ENCODE results near the gene LPP.

The LPP gene

DNA sequence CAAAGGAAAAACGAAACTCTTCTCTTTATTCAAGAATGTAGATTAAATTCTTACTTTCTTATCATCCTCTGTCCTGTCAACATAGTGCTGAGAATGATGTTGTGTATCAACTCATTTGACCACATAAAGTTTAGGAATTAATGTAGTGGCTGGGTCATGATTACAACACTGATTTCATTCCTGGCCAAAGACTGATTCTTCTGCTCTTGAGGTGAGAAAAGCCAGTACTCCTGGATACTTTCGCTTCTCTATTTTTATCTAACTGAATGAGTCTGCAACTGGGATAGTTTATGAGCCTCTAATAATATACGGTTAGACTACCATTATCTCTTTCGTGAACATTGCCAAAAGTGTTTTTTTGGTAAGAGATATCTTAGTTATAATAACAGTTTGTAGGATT lies 173.0 kb downstream of the LPP start:
- no peak for TF ChIP-seq SIN3A (IDR thresholded peaks at IDR 0.05; ENCODE audit: borderline replicate concordance, insufficient read depth, low read length)
- no peak for TF ChIP-seq FOXP2 (optimal IDR thresholded peaks at IDR 0.05; ENCODE audit: borderline replicate concordance, extremely low read depth, extremely low read length, insufficient read depth)
- no peak for TF ChIP-seq TAF1 (IDR thresholded peaks at IDR 0.05; ENCODE audit: borderline replicate concordance, insufficient read depth, low read length)

DNA sequence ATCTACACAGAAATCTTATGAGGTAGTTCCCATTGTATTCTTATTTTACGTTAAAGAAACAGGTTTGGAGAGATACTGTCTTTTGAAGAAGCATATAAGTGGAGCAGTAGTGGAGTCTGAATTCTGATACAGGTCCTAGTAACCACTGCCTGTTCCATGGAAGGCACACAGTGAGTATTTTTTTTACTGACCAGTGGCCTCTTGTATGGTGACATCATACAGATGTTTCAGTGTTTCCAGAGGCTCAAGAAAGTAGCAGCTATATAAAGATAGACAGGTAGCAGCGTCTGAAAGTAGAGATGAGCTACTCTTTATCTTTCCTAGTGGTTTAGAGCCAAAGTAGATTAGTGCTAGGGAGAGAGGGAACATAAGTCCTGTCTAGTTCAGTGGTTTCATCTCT lies 173.5 kb downstream of the LPP start:
- TF ChIP-seq TAF1 (IDR thresholded peaks at IDR 0.05; ENCODE audit: borderline replicate concordance, insufficient read depth, low read length), result no peak
- no peak for TF ChIP-seq FOXP2 (optimal IDR thresholded peaks at IDR 0.05; ENCODE audit: borderline replicate concordance, extremely low read depth, extremely low read length, insufficient read depth)
- TF ChIP-seq, protein P1, sequence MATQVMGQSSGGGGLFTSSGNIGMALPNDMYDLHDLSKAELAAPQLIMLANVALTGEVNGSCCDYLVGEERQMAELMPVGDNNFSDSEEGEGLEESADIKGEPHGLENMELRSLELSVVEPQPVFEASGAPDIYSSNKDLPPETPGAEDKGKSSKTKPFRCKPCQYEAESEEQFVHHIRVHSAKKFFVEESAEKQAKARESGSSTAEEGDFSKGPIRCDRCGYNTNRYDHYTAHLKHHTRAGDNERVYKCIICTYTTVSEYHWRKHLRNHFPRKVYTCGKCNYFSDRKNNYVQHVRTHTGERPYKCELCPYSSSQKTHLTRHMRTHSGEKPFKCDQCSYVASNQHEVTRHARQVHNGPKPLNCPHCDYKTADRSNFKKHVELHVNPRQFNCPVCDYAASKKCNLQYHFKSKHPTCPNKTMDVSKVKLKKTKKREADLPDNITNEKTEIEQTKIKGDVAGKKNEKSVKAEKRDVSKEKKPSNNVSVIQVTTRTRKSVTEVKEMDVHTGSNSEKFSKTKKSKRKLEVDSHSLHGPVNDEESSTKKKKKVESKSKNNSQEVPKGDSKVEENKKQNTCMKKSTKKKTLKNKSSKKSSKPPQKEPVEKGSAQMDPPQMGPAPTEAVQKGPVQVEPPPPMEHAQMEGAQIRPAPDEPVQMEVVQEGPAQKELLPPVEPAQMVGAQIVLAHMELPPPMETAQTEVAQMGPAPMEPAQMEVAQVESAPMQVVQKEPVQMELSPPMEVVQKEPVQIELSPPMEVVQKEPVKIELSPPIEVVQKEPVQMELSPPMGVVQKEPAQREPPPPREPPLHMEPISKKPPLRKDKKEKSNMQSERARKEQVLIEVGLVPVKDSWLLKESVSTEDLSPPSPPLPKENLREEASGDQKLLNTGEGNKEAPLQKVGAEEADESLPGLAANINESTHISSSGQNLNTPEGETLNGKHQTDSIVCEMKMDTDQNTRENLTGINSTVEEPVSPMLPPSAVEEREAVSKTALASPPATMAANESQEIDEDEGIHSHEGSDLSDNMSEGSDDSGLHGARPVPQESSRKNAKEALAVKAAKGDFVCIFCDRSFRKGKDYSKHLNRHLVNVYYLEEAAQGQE (IDR thresholded peaks at IDR 0.05; ENCODE audit: insufficient read depth in 1 of 2, low read depth in 2 of 2, low read length in 2 of 2), result no peak
- no peak for TF ChIP-seq POLR2AphosphoS5 (IDR thresholded peaks at IDR 0.05; ENCODE audit: low read depth, low read length)
- TF ChIP-seq SIN3A (IDR thresholded peaks at IDR 0.05; ENCODE audit: borderline replicate concordance, insufficient read depth, low read length), result no peak

- TF ChIP-seq POLR2AphosphoS5 (IDR thresholded peaks at IDR 0.05; ENCODE audit: low read depth, low read length) (no peak), FOXP2 (optimal IDR thresholded peaks at IDR 0.05; ENCODE audit: borderline replicate concordance, extremely low read depth, extremely low read length, insufficient read depth) (no peak), SIN3A (IDR thresholded peaks at IDR 0.05; ENCODE audit: borderline replicate concordance, insufficient read depth, low read length) (no peak), TAF1 (IDR thresholded peaks at IDR 0.05; ENCODE audit: borderline replicate concordance, insufficient read depth, low read length) (no peak)
- TF ChIP-seq, protein P1 (IDR thresholded peaks at IDR 0.05; ENCODE audit: insufficient read depth in 1 of 2, low read depth in 2 of 2, low read length in 2 of 2), result no peak
Observed at GRCh38 chr3:188330138-188330537, 176.2 kb downstream of the LPP start.

GRCh38 chr3:188331166-188331565 lies 177.2 kb downstream of the LPP start:
- TF ChIP-seq, protein P1 (IDR thresholded peaks at IDR 0.05; ENCODE audit: insufficient read depth in 1 of 2, low read depth in 2 of 2, low read length in 2 of 2), result no peak
- TF ChIP-seq FOXP2 (optimal IDR thresholded peaks at IDR 0.05; ENCODE audit: borderline replicate concordance, extremely low read depth, extremely low read length, insufficient read depth), result no peak
- TF ChIP-seq TAF1 (IDR thresholded peaks at IDR 0.05; ENCODE audit: borderline replicate concordance, insufficient read depth, low read length), result no peak
- TF ChIP-seq POLR2AphosphoS5 (IDR thresholded peaks at IDR 0.05; ENCODE audit: low read depth, low read length), result no peak
- no peak for TF ChIP-seq SIN3A (IDR thresholded peaks at IDR 0.05; ENCODE audit: borderline replicate concordance, insufficient read depth, low read length)

- TF ChIP-seq TAF1 (IDR thresholded peaks at IDR 0.05; ENCODE audit: borderline replicate concordance, insufficient read depth, low read length) (no peak), FOXP2 (optimal IDR thresholded peaks at IDR 0.05; ENCODE audit: borderline replicate concordance, extremely low read depth, extremely low read length, insufficient read depth) (no peak), SIN3A (IDR thresholded peaks at IDR 0.05; ENCODE audit: borderline replicate concordance, insufficient read depth, low read length) (no peak)
Observed at GRCh38 chr3:188332085-188332484, 178.1 kb downstream of the LPP start.

GRCh38 chr3:188335656-188336055 lies 181.7 kb downstream of the LPP start:
- TF ChIP-seq TAF1 (IDR thresholded peaks at IDR 0.05; ENCODE audit: borderline replicate concordance, insufficient read depth, low read length) (no peak), SIN3A (IDR thresholded peaks at IDR 0.05; ENCODE audit: borderline replicate concordance, insufficient read depth, low read length) (no peak)

GRCh38 chr3:188336178-188336577 lies 182.2 kb downstream of the LPP start:
- TF ChIP-seq FOXP2 (optimal IDR thresholded peaks at IDR 0.05; ENCODE audit: borderline replicate concordance, extremely low read depth, extremely low read length, insufficient read depth) (no peak), POLR2AphosphoS5 (IDR thresholded peaks at IDR 0.05; ENCODE audit: low read depth, low read length) (no peak), TAF1 (IDR thresholded peaks at IDR 0.05; ENCODE audit: borderline replicate concordance, insufficient read depth, low read length) (no peak), SIN3A (IDR thresholded peaks at IDR 0.05; ENCODE audit: borderline replicate concordance, insufficient read depth, low read length) (no peak)
- TF ChIP-seq, protein P1 (IDR thresholded peaks at IDR 0.05; ENCODE audit: insufficient read depth in 1 of 2, low read depth in 2 of 2, low read length in 2 of 2), result no peak
